Lung (tissue), 12 donors: ENCODE measurements around the gene AMN. TPM values are rescaled to one million over a fixed set of nuclear protein-coding genes. Genes with fewer than 3 reads are reported as not detected.

Source experiments
- ATAC-seq: fragments of 200-7000 bp; cut with Tn5 transposase; one replicate; pipeline ENCODE4 v1.9.1; 2020; ENCODE audit warnings: moderate number of reproducible peaks; ENCODE audit not compliant: insufficient read depth, low FRiP score
- DNase-seq, 3 donors: peaks; one replicate each; pipeline ENCODE4 v3.0.0-alpha.2; 2013 to 2017
- H3K27ac ChIP-seq, 2 donors: one replicate each; pipeline ENCODE4 v1.5.1; 2013; ENCODE audit warnings: mild to moderate bottlenecking in 2 of 2, moderate library complexity in 2 of 2, control low read depth in 1 of 2, inconsistent platforms in 1 of 2, low read depth in 1 of 2, low read length in 1 of 2
- H3K27me3 ChIP-seq, 3 donors: one replicate each; pipeline ENCODE4 v1.5.1; 2013; ENCODE audit warnings: low read length in 2 of 3; ENCODE audit not compliant: control insufficient read depth in 3 of 3, insufficient read depth in 3 of 3
- H3K36me3 ChIP-seq, 4 donors: one replicate each; pipeline ENCODE4 v1.5.1; 2013; ENCODE audit warnings: low read length in 4 of 4, mild to moderate bottlenecking in 1 of 4, moderate library complexity in 1 of 4; ENCODE audit not compliant: control insufficient read depth in 4 of 4, insufficient read depth in 4 of 4
- H3K4me1 ChIP-seq, 5 donors: one replicate each; pipeline ENCODE4 v1.5.1; 2013; ENCODE audit warnings: low read length in 5 of 5, mild to moderate bottlenecking in 2 of 5, moderate library complexity in 1 of 5; ENCODE audit not compliant: control insufficient read depth in 5 of 5, insufficient read depth in 5 of 5
- H3K4me3 ChIP-seq: one replicate; pipeline ENCODE4 v1.5.1; 2013; ENCODE audit warnings: mild to moderate bottlenecking, control low read depth, moderate library complexity
- H3K9ac ChIP-seq, 2 donors: one replicate each; pipeline ENCODE4 v1.5.1; 2013; ENCODE audit warnings: low read length in 2 of 2, control low read depth in 1 of 2; ENCODE audit not compliant: insufficient read depth in 1 of 2
- H3K9me3 ChIP-seq, 4 donors: one replicate each; pipeline ENCODE4 v1.5.1; 2013; ENCODE audit warnings: low read length in 3 of 4, mild to moderate bottlenecking in 1 of 4, moderate library complexity in 1 of 4; ENCODE audit not compliant: control insufficient read depth in 4 of 4, insufficient read depth in 3 of 4
- CTCF ChIP-seq: IDR thresholded peaks from 2 replicates; pipeline ENCODE4 v1.5.1; 2012; ENCODE audit warnings: mild to moderate bottlenecking; ENCODE audit errors: control extremely low read depth, extremely low read depth
- WGBS, 2 donors: extraction: QIAGEN DNeasy Blood & Tissue Kit; methylation state at CpG; one replicate each; pipeline ENCODE4 v1.1.7; 2013; 5-methylcytosine and 5-hydroxymethylcytosine counted together
- polyA plus RNA-seq, 2 donors: library from polyadenylated mRNA; stranded (reverse); fragments of 200-250 nt; gene quantifications; one replicate each; pipeline ENCODE4 v1.2.1, GENCODE V29; 2013
- total RNA-seq, 2 donors: library from RNA; depleted of rRNA in 1 of 2; stranded (reverse); fragments of >200 nt in 1 of 2; gene quantifications; one replicate each; pipeline ENCODE4 v1.2.1, GENCODE V29; 2014 to 2021
- donor health status: control.
- donor health status: control.
- donor health status: Bipolar disorder and iron deficiency.
- donor health status: healthy.
- donor health status: DM: yes; HTN: yes; CAD: no.

The AMN gene
- total and polyA plus RNA-seq, 4 donors, result 0.94 to 24.7 (median 12.6) TPM

- Histone ChIP-seq H3K4me1 (no peaks in the 10 kb centered on the region), H3K4me3 (no peak overlapping the region), H3K36me3 (peaks cover 6 to 50% (median 34%) of the 10 kb centered on the region in 4 donors), H3K9ac (no peak overlapping the region), H3K27ac (no peak overlapping the region), H3K9me3 (no peaks in the 10 kb centered on the region), H3K27me3 (no peaks in the 10 kb centered on the region)
- no peak for DNase-seq
- TF ChIP-seq CTCF, result no peak
- ATAC-seq, result no peak
- WGBS, 2 donors, result 87% methylated on average over 8 of the region's 8 CpGs
These were observed 57.9 kb downstream of the AMN start for GRCh38 chr14:102980409-102980810.

Other genes with a start within 250 kb of the AMN start
- gene TRAF3, start 145.2 kb upstream of the AMN start, total RNA-seq, result 10 to 100 TPM; 17.3 to 25.5 TPM
- 10 to 100 TPM in 1 of 2 donors, 1 to 10 TPM in 1; 5.7 to 20.2 TPM for gene TRAF3, start 145.2 kb upstream of the AMN start, polyA plus RNA-seq
- gene CDC42BPB, start 134.9 kb downstream of the AMN start, total RNA-seq, result 10 to 100 TPM; 88.5 to 97.9 TPM
- 10 to 100 TPM; 39.3 to 44.6 TPM for gene CDC42BPB, start 134.9 kb downstream of the AMN start, polyA plus RNA-seq
- not detected for gene LBHD2, start 161.5 kb downstream of the AMN start, total RNA-seq
- gene LBHD2, start 161.5 kb downstream of the AMN start, polyA plus RNA-seq, result under 1 TPM in 1 of 2 donors, not detected in 1; 0.08 TPM
- 1 to 10 TPM; 3.6 to 4.0 TPM for gene EXOC3L4, start 172.1 kb downstream of the AMN start, total RNA-seq
- gene EXOC3L4, start 172.1 kb downstream of the AMN start, polyA plus RNA-seq, result 1 to 10 TPM; 3.0 to 4.6 TPM
- gene TNFAIP2, start 200.8 kb downstream of the AMN start, total RNA-seq, result 100 to 1,000 TPM in 1 of 2 donors, 10 to 100 TPM in 1; 65.6 to 192 TPM
- gene TNFAIP2, start 200.8 kb downstream of the AMN start, polyA plus RNA-seq, result 100 to 1,000 TPM; 260 to 519 TPM